ENCODE measurements around the gene NSMCE4A.

GRCh38 chr10:121956111-121957061 is 18.6 kb downstream of the NSMCE4A start:
- TF ChIP-seq CTCF (IDR thresholded peaks at IDR 0.05; ENCODE audit: control extremely low read depth in 1 of 3, insufficient read depth in 1 of 3, low read depth in 1 of 3, low read length in 3 of 3) (no peak), POLR2AphosphoS5 (IDR thresholded peaks at IDR 0.05; ENCODE audit: low read depth, low read length) (no peak), TAF1 (IDR thresholded peaks at IDR 0.05; ENCODE audit: low read depth, low read length) (no peak), SP1 (IDR thresholded peaks at IDR 0.05; ENCODE audit: low read depth, low read length) (no peak)
- TF ChIP-seq, protein P1, sequence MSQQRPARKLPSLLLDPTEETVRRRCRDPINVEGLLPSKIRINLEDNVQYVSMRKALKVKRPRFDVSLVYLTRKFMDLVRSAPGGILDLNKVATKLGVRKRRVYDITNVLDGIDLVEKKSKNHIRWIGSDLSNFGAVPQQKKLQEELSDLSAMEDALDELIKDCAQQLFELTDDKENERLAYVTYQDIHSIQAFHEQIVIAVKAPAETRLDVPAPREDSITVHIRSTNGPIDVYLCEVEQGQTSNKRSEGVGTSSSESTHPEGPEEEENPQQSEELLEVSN (IDR thresholded peaks at IDR 0.05) = no peak

Data from H1 (cell line).